H9 (cell line): ENCODE measurements around the gene LRRC8A. TPM values are rescaled to one million over a fixed set of nuclear protein-coding genes. Genes with fewer than 3 reads are reported as not detected.

Experiments used
- DNase-seq: peaks from one replicate; pipeline ENCODE4 v3.0.0-alpha.2; 2017
- H2AFZ ChIP-seq: one replicate; pipeline ENCODE4 v1.6.1; 2013; ENCODE audit warnings: mild to moderate bottlenecking, low read length, control low read depth, moderate library complexity
- H2AK5ac ChIP-seq: 2 replicates; pipeline ENCODE4 v1.6.1; 2013; ENCODE audit warnings: low read length, control low read depth, mixed read lengths; ENCODE audit not compliant: insufficient read length
- H2BK120ac ChIP-seq: one replicate; pipeline ENCODE4 v1.6.1; 2013; ENCODE audit warnings: low read depth, mild to moderate bottlenecking, low read length, control low read depth, inconsistent platforms; ENCODE audit not compliant: poor library complexity, severe bottlenecking
- H2BK12ac ChIP-seq: 2 replicates; pipeline ENCODE4 v1.6.1; 2013; ENCODE audit warnings: low read length, control low read depth, mixed read lengths, low read depth; ENCODE audit not compliant: insufficient read length
- H2BK15ac ChIP-seq: 2 replicates; pipeline ENCODE4 v1.6.1; 2013; ENCODE audit warnings: low read depth, low read length, control low read depth
- H2BK20ac ChIP-seq: one replicate; pipeline ENCODE4 v1.6.1; 2013; ENCODE audit warnings: low read depth, mild to moderate bottlenecking, low read length, control low read depth, inconsistent platforms; ENCODE audit not compliant: poor library complexity, severe bottlenecking
- H2BK5ac ChIP-seq: 2 replicates; pipeline ENCODE4 v1.6.1; 2013; ENCODE audit warnings: low read length, control low read depth, mixed read lengths; ENCODE audit not compliant: insufficient read length
- H3K14ac ChIP-seq: 2 replicates; pipeline ENCODE4 v1.6.1; 2013; ENCODE audit warnings: low read length, control low read depth; ENCODE audit not compliant: insufficient read depth
- H3K18ac ChIP-seq: 2 replicates; pipeline ENCODE4 v1.6.1; 2013; ENCODE audit warnings: low read depth, mild to moderate bottlenecking, mixed read lengths, low read length, control low read depth; ENCODE audit not compliant: insufficient read length
- H3K23ac ChIP-seq: 2 replicates; pipeline ENCODE4 v1.6.1; 2013; ENCODE audit warnings: low read length, control low read depth, mixed read lengths, low read depth; ENCODE audit not compliant: insufficient read length
- H3K23me2 ChIP-seq: 2 replicates; pipeline ENCODE4 v1.6.1; 2013; ENCODE audit warnings: low read depth, mild to moderate bottlenecking, mixed read lengths, low read length, control low read depth; ENCODE audit not compliant: insufficient read length, poor library complexity, severe bottlenecking
- H3K27ac ChIP-seq: 2 replicates; pipeline ENCODE4 v1.5.1; 2013; ENCODE audit warnings: low read length, control low read depth, mixed read lengths, low read depth; ENCODE audit not compliant: insufficient read length
- H3K27me3 ChIP-seq: 2 replicates; pipeline ENCODE4 v1.6.1; 2013; ENCODE audit warnings: low read length, control low read depth, inconsistent platforms; ENCODE audit not compliant: insufficient read depth
- H3K4ac ChIP-seq: 2 replicates; pipeline ENCODE4 v1.6.1; 2013; ENCODE audit warnings: low read depth, mild to moderate bottlenecking, control low read depth, inconsistent platforms, low read length, moderate library complexity
- H3K4me1 ChIP-seq: 2 replicates; pipeline ENCODE4 v1.6.1; 2013; ENCODE audit warnings: low read length, control low read depth, inconsistent platforms; ENCODE audit not compliant: insufficient read depth
- H3K4me2 ChIP-seq: 2 replicates; pipeline ENCODE4 v1.6.1; 2013; ENCODE audit warnings: low read length, control low read depth, mixed read lengths; ENCODE audit not compliant: insufficient read length, insufficient read depth
- H3K56ac ChIP-seq: 2 replicates; pipeline ENCODE4 v1.6.1; 2013; ENCODE audit warnings: low read depth, mild to moderate bottlenecking, mixed read lengths, low read length, control low read depth; ENCODE audit not compliant: insufficient read length
- H3K79me1 ChIP-seq: 2 replicates; pipeline ENCODE4 v1.6.1; 2013; ENCODE audit warnings: low read depth, mild to moderate bottlenecking, moderate library complexity, low read length, control low read depth, inconsistent platforms; ENCODE audit not compliant: insufficient read depth, poor library complexity, severe bottlenecking
- H3K79me2 ChIP-seq: 2 replicates; pipeline ENCODE4 v1.6.1; 2013; ENCODE audit warnings: low read length, control low read depth, inconsistent platforms; ENCODE audit not compliant: insufficient read depth
- H3K9ac ChIP-seq: 2 replicates; pipeline ENCODE4 v1.6.1; 2013; ENCODE audit warnings: low read length, control low read depth, mixed read lengths; ENCODE audit not compliant: insufficient read length; ENCODE audit errors: extremely low read depth
- H3K9me3 ChIP-seq: one replicate; pipeline ENCODE4 v1.6.1; 2013; ENCODE audit warnings: low read depth, low read length, inconsistent platforms; ENCODE audit not compliant: control insufficient read depth
- H3T11ph ChIP-seq: one replicate; pipeline ENCODE4 v1.6.1; 2013; ENCODE audit warnings: mild to moderate bottlenecking, low read length, control low read depth, inconsistent platforms
- H4K20me1 ChIP-seq: one replicate; pipeline ENCODE4 v1.6.1; 2013; ENCODE audit not compliant: control insufficient read depth, insufficient read length, insufficient read depth
- H4K5ac ChIP-seq: 2 replicates; pipeline ENCODE4 v1.6.1; 2013; ENCODE audit warnings: low read depth, mild to moderate bottlenecking, mixed read lengths, low read length, control low read depth; ENCODE audit not compliant: insufficient read length
- H4K8ac ChIP-seq: replicated peaks from 2 replicates; pipeline ENCODE4 v1.6.1; 2013; ENCODE audit warnings: low read length, control low read depth, mixed read lengths, low read depth; ENCODE audit not compliant: insufficient read length
- H4K91ac ChIP-seq: 2 replicates; pipeline ENCODE4 v1.6.1; 2013; ENCODE audit warnings: low read depth, mild to moderate bottlenecking, moderate library complexity, mixed read lengths, low read length, control low read depth; ENCODE audit not compliant: insufficient read length
- H3K27ac Mint-ChIP-seq, 3 experiments: 2 replicates in 2 of 3; 3 replicates in 1 of 3; pipeline ENCODE4 v1.8.0; 2020 to 2021; ENCODE audit warnings: mixed read lengths in 3 of 3, mild to moderate bottlenecking in 1 of 3, moderate library complexity in 1 of 3
- H3K27me3 Mint-ChIP-seq: 2 replicates; pipeline ENCODE4 v1.8.0; 2021; ENCODE audit warnings: low read depth, mild to moderate bottlenecking, moderate library complexity, mixed read lengths
- H3K36me3 Mint-ChIP-seq, 3 experiments: 2 replicates in 2 of 3; 3 replicates in 1 of 3; pipeline ENCODE4 v1.8.0; 2020 to 2021; ENCODE audit warnings: low read depth in 3 of 3, mixed read lengths in 3 of 3; ENCODE audit not compliant: insufficient read depth in 1 of 3
- H3K4me1 Mint-ChIP-seq, 2 experiments: 2 replicates each; pipeline ENCODE4 v1.8.0; 2020; ENCODE audit warnings: mixed read lengths in 2 of 2
- H3K4me3 Mint-ChIP-seq, 2 experiments: 2 replicates in 1 of 2; 3 replicates in 1 of 2; pipeline ENCODE4 v1.8.0; 2020 to 2021; ENCODE audit warnings: mild to moderate bottlenecking in 2 of 2, mixed read lengths in 2 of 2, moderate library complexity in 1 of 2
- H3K9me3 Mint-ChIP-seq, 2 experiments: 2 replicates in 1 of 2; 3 replicates in 1 of 2; pipeline ENCODE4 v1.8.0; 2020; ENCODE audit warnings: mild to moderate bottlenecking in 2 of 2, mixed read lengths in 2 of 2, moderate library complexity in 1 of 2
- WGBS: extraction: QIAGEN DNeasy Blood & Tissue Kit; methylation state at CpG from one replicate; pipeline ENCODE4 v1.1.7; 2013; ENCODE audit warnings: missing lambda C conversion rate, low lambda C conversion rate, mixed read lengths; ENCODE audit not compliant: insufficient read length; ENCODE audit errors: extremely low coverage; 5-methylcytosine and 5-hydroxymethylcytosine counted together
- total RNA-seq: library from RNA; stranded (reverse); gene quantifications from 2 replicates; pipeline ENCODE4 v1.2.1, GENCODE V29; 2021
- TF ChIP-seq, protein P1 (sequence below): fragments of 200-600 bp; sonication (generic); conservative IDR thresholded peaks from 3 replicates; pipeline ENCODE4 v1.8.0; 2021; ENCODE audit warnings: antibody characterized with exemption, mild to moderate bottlenecking

Gene LRRC8A
- total RNA-seq, 1 experiment from 2014 or later: 76.0 TPM

- Histone ChIP-seq H3K9me3 (no peaks in the 10 kb centered on the region), H3K27me3 (no peaks in the 10 kb centered on the region), H3K14ac (no peak overlapping the region), H3K4ac (no peak overlapping the region), H3K4me2 (no peak overlapping the region), H2BK5ac (no peak overlapping the region), H2BK15ac (no peak overlapping the region), H3K18ac (no peak overlapping the region), H3K79me2 (no peaks in the 10 kb centered on the region), H3K27ac (no peak overlapping the region), H2AK5ac (no peak overlapping the region), H2BK120ac (no peak overlapping the region), H3K79me1 (no peaks in the 10 kb centered on the region), H2AFZ (no peak overlapping the region), H2BK12ac (no peak overlapping the region), H3K23ac (no peak overlapping the region), H3K23me2 (no peaks in the 10 kb centered on the region), H3K4me1 (no peaks in the 10 kb centered on the region), H3T11ph (no peak overlapping the region), H4K91ac (no peak overlapping the region), H4K5ac (no peak overlapping the region), H4K8ac (no peak overlapping the region), H3K9ac (no peak overlapping the region), H2BK20ac (no peak overlapping the region), H3K56ac (no peak overlapping the region), H4K20me1 (no peaks in the 10 kb centered on the region)
- no CpG with 5 or more reads among the region's 5 CpGs for WGBS
- Mint-ChIP-seq H3K4me1 (no peaks in the 10 kb centered on the region), H3K27ac (peak overlapping the region in 1 of 3 experiments; percentile 48; a peak in 1 of 7 replicates), H3K27me3 (no peaks in the 10 kb centered on the region; the same call in 1 of the 2 replicates), H3K9me3 (no peaks in the 10 kb centered on the region), H3K36me3 (no peaks in the 10 kb centered on the region), H3K4me3 (no peak overlapping the region)
- DNase-seq: no peak
- TF ChIP-seq, protein P1, sequence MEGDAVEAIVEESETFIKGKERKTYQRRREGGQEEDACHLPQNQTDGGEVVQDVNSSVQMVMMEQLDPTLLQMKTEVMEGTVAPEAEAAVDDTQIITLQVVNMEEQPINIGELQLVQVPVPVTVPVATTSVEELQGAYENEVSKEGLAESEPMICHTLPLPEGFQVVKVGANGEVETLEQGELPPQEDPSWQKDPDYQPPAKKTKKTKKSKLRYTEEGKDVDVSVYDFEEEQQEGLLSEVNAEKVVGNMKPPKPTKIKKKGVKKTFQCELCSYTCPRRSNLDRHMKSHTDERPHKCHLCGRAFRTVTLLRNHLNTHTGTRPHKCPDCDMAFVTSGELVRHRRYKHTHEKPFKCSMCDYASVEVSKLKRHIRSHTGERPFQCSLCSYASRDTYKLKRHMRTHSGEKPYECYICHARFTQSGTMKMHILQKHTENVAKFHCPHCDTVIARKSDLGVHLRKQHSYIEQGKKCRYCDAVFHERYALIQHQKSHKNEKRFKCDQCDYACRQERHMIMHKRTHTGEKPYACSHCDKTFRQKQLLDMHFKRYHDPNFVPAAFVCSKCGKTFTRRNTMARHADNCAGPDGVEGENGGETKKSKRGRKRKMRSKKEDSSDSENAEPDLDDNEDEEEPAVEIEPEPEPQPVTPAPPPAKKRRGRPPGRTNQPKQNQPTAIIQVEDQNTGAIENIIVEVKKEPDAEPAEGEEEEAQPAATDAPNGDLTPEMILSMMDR: no peak
Measured at GRCh38 chr9:128933731-128934130, 51.8 kb downstream of the LRRC8A start.
